HG03558 (cell line): ENCODE measurements around the gene SBSN.

Experiments used
- ATAC-seq: cut with Tn5 transposase; IDR thresholded peaks from one replicate; pipeline ENCODE4 v1.9.1; 2021; ENCODE audit warnings: moderate number of reproducible peaks; ENCODE audit not compliant: unreplicated experiment; ENCODE audit errors: extremely low read depth

SBSN gene

DNA sequence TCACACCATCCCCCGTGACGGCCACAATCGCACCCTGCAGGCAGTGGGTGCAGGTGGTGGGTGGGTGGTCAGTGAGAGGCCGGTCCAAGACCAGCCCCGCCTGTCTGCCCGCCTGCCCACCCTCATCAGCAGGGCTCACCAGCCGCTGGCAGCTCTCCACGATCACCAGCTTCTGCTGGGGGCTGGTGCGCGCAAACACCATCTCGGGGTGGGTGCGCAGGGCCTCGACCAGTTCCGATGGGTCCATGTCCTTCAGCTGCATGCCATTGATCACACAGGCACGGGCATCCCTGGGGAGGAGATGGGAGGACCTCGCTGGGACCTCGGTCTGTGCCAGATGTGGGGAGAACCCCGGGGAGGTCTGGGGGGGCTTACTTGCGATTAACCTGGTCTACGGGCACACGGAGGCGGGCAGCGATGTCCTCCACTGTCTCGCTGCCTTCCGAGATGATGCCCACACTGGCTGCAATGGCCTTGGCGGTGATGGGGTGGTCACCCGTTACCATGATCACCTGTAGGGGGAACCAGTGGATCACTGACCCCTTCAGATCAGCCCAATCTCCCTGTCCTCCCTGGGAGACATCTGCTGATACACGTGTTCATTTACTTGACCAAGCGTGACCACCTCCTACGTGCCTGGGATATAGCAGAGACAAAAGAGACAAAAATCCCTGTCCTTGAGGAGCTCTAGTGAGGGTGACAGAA lies 27.3 kb upstream of the SBSN start:
- ATAC-seq, result no peak

DNA sequence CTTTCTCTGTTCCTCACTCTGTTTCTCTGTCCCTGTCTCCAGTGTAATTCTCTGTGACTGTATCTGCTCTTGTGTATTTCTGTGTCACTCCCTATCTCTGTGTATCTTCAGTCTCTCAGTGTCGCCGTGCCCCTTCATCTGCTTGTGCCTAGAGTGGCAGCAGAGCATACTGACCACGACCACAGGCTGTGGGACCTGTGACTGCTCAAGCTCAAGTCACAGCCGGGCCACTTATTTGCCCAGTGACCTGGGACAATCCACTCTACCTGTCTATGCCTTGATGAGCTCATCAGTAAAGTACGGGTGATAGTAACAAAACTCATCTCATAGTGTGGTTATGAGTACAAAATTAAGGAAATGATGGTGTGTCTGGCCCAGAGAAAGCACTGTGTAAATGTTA lies 26.0 kb upstream of the SBSN start:
- no peak for ATAC-seq

DNA sequence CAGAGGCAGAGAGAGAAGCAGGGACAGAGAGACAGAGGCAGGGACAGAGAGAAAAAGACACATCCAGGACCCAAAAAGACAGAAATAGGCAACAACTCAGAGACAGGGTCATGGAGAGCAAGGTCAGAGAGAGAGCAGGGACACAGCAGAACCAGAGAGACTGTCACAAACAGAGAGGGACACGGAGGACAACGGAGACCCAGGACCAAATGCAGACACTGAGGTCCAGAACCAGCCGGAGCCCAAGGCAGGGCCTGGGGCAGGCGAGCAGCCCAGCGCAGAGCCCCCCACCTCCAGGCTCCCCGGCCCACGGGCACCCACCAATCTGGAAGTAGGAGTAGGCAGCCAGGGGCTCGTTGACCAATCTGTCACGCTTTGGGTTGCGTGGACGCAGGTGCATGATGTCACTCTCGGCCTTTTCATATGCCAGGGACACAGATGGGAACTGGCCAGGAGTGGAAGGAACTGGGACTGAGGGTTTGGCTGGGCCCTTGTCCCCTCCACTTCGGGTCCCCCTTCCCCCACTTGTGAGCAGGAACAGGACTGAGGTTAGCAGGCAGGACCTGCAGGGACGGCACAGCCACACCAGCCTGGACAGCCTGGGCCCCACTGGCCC lies 25.4 kb upstream of the SBSN start:
- ATAC-seq, result no peak

DNA sequence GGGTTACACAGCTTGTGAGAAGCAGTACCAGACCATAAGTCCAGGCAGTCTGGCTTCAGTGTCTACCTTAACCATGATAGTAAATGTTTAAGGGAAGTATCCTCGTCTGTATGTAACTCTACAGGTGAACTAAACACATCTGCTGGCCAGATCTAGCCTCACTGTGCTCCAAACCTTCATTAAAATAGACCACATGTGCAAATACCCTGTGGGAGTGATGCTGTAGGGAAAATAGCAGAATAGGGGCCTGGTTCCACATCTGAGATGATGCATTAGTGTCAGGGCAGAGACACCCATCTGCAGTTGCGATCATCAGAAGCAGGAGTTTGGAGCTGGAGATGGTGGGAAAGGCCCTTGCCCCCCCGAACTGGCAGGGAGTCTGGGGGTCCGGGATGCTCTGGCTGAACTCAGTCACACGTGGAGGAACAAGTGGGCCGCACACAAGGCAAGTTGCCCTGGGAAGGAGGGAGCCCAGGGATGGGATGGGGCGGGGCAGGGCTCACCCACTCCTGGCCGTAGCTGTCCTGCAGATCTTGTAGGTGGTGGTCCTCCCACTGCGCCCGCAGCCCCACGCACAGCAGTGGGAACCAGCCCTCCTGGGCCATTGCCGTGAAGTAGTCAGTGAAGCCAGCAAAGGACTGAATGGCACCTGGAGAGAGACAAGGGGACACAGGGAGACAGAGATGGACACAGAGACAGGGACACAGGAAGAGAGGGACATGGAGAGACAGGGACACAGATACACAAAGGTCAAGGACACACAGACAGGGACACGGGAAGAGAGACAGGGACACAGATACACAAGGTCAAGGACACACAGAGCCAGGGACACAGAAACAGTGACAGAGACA lies 24.6 kb upstream of the SBSN start:
- no peak for ATAC-seq

DNA sequence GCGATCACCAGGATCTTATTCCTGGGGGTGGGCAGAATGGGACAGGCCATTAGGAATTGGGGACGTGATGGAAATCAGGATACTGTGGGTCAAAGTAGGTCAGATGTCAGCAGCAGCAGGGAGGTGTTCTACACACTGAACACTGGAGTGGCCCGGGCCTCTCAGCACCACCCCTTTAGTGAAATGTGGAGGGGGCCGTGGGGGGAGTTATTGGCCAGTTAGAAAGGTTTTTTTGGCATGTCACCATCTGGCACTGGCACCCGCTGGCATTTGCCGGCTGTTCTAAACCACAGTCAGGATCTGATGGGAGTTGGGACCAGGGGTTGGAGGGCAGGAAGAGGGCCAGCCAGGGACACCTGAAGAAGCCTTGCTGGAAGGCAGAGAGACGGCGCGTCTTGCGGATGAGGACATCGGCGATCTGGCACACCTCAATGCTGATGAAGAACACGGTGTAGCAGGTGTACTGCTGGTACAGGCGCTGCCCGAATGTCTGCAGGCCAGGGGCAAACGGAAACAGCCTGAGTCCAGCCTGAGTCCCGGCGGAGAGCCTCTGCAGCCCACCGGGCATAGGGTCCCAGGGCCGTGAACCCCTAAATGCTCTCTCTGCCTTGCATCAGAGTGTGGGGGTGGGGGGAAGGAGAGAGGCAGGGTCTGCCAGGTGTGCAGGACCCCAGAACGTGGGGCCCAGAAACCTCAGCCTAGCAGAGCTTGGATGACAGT lies 23.1 kb upstream of the SBSN start:
- no peak for ATAC-seq

DNA sequence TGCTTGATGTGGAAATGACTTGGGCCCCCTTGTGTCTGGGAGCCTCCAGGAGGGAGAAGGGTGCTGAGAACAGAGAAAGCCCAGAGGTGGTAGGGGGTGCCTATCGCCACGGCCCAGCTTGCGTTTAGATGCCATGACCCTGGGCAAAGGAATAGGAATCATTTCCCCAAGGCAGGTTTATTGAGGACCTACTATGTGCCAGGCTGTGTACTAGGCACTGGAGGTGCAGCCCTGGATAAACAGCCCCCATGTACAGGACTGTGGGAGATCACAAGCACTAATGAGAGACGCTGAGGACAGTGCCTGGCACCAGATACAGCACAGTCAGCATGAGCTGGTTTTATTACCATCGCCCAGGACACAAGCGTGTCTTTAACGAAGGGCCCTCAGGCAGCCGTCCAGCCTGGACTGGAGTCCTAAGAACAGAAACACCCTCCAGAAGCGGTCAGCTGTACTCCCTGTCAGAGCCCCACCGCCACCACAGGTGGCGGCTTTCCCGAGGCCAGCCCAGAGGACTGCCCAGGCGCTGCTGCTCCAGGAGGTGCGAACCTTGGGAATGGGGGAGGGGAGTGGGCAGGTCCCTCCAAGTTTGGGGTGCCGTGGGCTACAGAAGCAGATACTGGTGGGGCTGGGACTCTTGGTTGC lies 21.9 kb upstream of the SBSN start:
- ATAC-seq, result no peak

DNA sequence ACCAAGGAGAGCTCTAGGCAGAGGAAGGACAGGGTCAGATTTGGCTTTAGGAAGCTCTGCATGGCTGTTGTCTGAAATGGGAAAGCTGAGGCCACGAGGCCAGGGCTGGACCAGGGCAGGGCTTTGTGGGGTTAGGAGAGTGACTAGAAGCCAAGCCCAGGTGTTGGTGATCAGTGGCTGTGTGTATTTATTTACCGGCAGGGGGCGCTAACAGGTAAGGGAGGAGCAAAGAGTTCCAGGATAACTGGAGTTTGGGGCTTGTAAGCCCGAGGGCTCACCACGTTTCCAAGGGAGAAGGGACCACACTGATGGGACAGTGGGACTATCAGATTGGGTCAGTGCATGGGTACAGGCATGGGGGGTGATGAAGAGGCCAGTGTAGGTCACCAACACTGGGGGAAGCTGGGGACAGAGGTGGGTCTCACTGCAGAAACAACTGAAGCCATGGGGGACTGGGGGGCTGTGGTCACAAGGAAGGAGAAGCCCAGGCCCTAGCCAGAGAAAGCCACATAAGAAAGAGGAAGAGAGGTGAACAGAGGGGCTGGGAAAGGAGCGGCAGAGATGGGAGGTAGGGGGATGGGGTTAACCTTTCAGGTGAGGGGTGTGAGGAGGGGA lies 21.2 kb upstream of the SBSN start:
- ATAC-seq, result no peak

DNA sequence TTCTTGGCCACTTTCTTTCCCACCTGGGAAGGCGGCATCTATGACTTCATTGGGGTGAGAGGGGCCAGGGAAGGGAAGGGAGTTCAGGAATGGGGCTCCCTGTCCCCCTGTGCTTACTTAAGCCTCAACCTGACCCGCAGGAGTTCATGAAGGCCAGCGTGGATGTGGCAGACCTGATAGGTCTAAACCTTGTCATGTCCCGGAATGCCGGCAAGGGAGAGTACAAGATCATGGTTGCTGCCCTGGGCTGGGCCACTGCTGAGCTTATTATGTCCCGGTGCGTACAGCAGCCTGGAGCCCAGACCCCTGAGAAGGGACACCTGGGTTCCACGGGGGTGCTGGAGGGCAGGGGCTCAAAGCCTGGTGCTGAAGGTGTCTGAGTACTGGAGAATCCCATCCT lies 18.4 kb upstream of the SBSN start:
- ATAC-seq, result no peak

DNA sequence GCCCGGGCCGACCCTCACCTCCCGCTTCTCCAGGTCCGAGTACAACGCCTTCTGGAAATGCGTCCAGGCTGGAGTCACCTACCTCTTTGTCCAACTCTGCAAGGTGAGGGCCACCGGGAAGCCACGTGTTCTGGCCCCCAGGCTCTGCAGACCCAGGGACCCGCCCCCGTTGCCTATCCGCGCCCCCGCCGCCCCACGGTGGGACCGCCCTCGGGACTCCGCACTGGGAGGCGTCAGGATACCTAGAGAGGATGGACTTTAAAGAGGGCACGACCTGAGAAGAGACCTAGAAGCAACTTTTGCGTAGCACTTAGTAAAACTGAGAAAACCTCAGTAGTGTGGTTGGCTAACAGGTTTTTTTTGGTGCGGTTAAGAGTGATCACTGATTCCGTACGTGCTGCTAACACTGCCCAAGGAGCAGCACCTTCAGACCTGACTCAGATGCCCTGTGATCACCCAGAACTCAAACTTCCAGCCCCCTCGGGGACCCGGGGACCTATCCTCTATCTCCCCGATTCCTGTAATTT lies 17.8 kb upstream of the SBSN start:
- no peak for ATAC-seq

DNA sequence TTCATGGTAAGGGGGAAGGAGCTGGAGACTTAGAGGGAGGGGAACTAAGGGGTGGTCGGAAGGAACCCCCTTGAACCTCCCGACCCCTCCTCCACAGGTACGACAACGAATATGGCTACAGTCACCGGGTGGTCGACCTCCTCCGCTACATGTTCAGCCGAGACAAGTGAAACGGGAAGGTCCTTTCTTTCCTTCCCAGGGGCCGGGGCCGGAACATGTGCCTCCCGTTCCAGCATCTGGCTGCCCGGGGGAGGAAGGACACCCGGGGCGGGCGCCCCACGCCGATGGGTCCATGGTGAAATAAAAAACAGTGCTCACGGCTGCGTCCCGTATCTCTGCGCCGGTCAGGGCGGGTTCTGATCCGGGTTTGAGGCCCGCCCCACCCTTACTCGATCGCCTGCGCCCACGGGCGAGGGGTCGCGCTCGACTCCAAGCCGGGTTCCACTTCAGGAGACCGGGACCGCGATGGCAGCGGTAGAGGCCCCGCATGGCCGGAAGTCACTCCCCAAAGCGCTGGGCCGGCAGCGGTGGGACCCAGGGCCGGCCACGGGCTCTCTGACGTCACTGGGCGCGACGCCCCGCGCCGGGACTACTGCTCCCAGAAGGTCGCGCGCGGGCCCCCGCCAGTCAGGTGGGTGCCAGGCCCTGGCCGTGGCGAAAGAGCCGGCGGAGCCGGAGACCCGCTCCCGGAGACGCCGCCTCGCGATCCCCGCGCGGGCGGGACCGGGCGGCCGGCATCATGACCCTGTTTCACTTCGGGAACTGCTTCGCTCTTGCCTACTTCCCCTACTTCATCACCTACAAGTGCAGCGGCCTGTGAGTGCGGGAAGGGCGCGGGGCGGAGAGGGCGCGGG lies 17.1 kb upstream of the SBSN start, which contains the start of gene TMEM147:
Gene TMEM147, plus strand, starts transcription at position 626 of the 854 bp plus-strand sequence. Its CDS starts 114 bp downstream, at position 740.
- ATAC-seq, result no peak

DNA sequence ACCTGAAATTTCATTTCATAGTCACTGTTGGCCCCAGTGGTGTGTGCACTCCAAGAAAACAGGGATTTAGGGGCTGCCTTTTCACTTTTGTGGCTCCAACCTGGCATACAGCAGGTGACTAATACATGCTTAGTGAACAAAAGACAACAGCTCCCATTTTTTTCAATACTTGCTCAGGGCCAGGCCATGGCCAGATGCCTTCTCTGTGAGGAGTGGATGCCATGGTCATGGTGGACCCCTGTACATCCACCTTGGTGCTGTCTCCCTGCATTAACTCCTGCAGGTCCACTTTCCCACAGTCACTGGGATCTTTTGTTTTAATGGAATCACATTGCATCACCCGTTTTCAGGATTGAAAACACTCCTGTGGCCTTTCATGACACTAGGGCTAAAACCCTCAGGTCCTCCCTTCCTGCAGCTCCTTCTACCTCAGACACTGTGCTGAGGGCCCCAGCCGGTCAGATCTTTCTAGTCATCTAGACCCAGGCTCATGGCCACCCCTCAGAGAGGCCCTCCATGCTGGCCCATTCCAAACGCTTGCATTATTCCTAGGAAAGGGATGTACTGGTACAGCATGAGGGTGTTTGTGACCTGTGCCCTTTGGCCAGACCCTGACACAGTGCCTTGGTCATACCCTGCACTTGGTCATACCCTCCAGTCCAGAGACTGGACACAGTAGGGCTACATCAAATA lies 16.1 kb upstream of the SBSN start:
- no peak for ATAC-seq

DNA sequence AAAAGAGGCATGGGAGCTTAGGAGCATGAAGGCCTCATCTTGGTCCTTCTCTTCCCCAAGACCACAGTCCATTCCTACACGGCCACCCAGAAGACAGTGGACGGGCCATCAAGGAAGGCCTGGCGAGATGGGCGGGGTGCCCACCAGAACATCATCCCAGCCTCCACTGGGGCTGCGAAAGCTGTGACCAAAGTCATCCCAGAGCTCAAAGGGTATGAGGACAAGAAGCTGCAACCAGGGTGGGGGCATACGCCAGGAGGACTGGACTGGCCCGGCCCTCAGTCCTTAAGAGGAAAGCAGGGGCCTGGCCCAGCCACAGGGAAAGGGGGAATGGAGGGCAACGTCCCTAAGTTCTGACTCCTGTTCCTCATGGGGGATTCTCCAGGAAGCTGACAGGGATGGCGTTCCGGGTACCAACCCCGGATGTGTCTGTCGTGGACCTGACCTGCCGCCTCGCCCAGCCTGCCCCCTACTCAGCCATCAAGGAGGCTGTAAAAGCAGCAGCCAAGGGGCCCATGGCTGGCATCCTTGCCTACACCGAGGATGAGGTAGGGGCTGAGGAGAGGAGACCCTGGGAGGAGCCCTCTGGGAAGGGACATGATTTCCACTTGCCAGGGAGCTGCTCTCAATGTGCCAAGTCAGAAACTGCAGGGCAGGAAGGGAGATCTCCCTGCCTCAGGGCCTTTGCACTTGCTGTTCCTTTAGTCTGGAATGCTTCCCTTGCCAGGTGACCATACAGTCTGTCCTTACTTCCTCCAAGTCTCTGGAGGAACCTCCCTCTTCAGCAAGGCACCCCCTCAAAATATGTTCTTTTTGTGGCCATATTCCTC lies 15.4 kb upstream of the SBSN start:
- no peak for ATAC-seq

DNA sequence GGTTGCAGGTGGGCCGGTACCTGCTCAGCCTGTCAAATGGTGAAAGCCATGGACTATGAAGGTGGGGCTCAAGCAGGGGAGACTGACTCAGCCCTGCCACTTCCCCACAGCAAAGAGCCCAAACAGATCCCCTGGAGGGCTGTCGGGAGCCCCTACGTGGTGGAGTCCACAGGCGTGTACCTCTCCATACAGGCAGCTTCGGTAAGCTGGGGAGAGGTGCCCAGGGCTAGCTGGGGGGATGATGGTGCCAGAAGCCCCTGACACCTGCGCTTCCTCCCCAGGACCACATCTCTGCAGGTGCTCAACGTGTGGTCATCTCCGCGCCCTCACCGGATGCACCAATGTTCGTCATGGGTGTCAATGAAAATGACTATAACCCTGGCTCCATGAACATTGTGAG lies 14.1 kb upstream of the SBSN start:
- ATAC-seq, result no peak

DNA sequence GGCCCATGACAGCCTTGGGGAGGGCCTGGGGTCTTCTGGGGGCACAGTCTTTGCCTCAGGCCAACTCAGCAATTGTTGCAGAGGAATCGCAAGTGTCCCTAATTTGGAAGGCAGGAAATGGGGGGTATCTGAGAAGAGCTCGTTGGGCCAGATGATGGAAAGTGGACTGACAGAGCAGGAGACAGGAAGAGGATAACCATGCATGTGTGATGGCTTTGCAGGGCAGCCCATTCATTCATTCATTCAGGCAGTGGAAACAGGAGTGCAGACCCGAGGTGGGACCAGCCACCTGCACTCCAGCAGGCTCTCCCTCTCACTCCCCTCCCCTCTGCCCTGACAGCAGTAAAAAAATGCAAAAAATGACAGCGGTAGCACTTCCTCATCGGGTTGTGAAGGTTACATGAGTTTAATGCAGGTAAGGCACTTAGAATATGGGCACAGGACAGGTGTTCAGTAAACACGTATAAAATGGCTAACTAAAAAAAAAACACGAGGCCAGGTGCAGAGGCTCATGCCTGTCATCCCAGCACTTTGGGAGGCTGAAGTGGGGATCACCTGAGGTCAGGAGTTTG lies 12.3 kb upstream of the SBSN start:
- no peak for ATAC-seq

DNA sequence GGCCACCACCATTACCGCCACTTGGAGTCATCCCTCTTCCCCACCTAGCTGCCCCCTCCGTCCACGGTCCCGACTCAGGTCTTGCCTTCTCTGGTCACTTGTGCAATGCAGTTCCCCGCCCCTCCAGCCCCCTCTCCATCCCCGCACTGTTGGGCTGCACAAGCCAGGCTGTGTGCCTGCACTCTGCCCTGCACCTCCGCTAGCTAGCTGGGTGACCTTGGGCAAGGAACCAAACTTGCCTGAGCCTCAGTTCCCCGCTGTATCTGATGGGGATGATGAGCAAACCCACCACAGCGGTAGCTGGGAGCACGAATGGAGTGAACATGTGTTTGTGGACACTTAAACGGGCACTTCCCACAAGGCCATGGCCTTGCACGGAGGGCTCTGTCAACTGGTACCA lies 11.7 kb upstream of the SBSN start:
- ATAC-seq, result no peak

DNA sequence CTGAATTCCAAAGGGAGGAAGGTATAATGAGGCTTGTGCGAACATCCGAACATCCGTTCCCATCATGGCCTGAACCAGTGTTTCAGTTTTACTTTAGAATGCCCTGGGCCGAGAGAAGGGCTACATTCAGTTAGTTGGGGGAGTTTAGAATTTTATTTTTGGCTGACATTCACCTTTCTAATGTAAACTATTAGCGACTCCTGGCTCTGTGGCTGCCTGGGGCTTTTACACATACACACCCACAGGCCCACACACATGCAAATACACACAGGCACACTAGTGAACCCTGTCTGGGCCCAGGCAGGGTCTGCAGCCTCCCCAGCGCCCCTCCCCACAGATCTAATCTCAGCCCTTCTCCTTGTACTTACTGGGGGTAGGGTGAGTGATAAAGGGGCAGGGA lies 11.2 kb upstream of the SBSN start:
- no peak for ATAC-seq
